Measurements from ENCODE around the gene SLC39A5.
A peak's percentile ranks its signal among the peaks of the same experiment; 100 is the strongest.
"Not testable (repeated sequence)": the region's sequence is repeated elsewhere in the genome, so short reads cannot be mapped to it uniquely, and the experiment has no call there.

The SLC39A5 gene

GRCh38 chr12:56271031-56271430, 41.2 kb downstream of the SLC39A5 start:
- DNase-seq = peak in 1 of 56 donors; percentile 1

DNA sequence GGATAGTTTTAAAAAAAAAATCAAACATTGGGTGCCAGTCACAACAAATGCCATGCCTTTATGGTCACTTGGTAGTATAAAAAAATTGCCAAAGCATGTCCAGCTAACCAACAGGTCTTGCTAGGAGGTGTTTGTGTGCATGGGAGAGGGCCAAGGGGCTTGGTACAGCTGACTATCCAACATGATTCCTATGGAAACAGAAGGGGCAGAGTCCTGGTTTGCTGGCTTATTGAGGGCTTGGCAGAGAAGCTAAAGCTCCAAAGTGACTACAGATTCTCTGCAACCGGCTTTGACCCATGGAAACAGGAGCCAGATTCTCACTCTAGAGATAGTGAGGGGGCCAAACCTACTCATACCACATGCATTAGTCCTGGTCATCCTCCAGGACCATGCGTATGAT, 42.6 kb downstream of the SLC39A5 start:
- DNase-seq = not testable (repeated sequence)

DNA sequence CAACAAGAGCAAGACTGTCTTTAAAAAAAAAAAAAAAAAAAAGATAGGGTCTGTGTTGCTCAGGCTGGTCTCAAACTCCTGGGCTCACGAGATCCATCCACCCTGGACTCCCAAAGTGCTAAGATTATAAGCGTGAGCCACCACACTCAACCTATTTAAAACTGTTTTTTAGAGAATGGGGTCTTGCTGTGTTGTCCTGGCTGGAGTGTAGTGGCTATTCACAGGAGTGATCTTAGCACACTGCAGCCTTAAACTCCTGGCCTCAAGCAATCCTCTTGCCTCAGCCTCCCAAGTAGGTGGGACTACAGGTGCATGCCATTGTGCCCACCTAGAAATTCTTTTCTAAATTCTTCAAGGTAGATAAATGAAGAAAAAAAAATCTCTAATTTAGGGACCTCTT, 44.4 kb downstream of the SLC39A5 start:
- DNase-seq = no peak

- no peak for DNase-seq
Measured at GRCh38 chr12:56278905-56279304, 49.1 kb downstream of the SLC39A5 start.

GRCh38 chr12:56280849-56281248, 51.0 kb downstream of the SLC39A5 start:
- DNase-seq = no peak

- DNase-seq = no peak
Measured at GRCh38 chr12:56282030-56282429, 52.2 kb downstream of the SLC39A5 start.

- DNase-seq = no peak
Measured at GRCh38 chr12:56282579-56282978, 52.7 kb downstream of the SLC39A5 start.

- not testable (repeated sequence) for DNase-seq
Measured at GRCh38 chr12:56284263-56284662, 54.4 kb downstream of the SLC39A5 start.

DNA sequence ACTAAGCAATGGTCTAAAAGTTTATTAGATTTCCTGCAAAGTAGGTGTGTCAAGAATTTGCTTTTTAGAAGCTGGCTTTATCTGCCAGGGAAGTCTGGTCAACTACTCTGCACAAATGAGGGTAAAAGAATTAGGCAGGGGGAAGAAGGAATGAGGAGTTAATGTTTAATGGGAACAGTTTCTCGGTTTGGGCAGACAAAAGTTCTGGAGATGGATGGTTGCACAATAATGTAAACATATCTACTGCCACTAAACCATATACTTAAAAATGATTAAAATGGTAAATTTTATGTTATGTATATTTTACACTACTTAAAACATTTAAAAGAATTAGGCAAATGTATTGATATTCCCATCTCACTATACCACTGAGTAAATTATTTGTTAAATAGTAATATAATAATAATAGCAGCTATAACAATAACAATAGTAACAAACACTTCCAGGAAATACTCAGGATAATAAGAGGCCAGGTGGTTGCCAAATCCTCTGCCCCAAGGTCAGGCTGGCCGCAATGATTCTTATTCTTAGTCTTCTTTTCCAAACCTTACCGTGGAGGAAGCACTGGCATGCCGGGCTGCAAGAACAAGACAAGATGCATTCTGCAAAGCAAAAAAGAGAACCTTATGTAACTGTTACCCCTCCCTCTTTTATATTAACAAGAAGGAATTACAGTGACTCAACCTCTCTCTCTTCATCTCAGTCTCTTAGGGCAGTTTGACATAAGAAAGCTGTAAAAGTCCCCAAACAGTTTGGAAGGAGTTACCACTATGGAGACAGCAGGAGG, 56.4 kb downstream of the SLC39A5 start:
- no peak for DNase-seq
